HCT116 (cell line): ENCODE results near the gene PAX2. TPM values are rescaled to one million over a fixed set of nuclear protein-coding genes. Genes with fewer than 3 reads are reported as not detected.

Experiments
- ATAC-seq: fragments of 200-7000 bp; cut with Tn5 transposase; 2 replicates; pipeline ENCODE4 v1.9.1; 2020; ENCODE audit warnings: mild to moderate bottlenecking, moderate library complexity
- BruUV-seq: library from RNA; stranded (reverse); fragments of 400-500 nt; replicated peaks from 2 replicates; lab custom pipeline; 2021; lab: Mats Ljungman, UMichigan
- CTCF ChIA-PET: fragments of 300-600 bp; sonication (Branson Sonifier 250); formaldehyde crosslinking; loops from one replicate; lab custom pipeline; 2021; ENCODE audit warnings: antibody characterized with exemption; lab: Charles Lee
- POLR2A ChIA-PET: fragments of 300-600, 350-600 bp; sonication (Branson Sonifier 250); formaldehyde crosslinking; loops from one replicate; lab custom pipeline; 2021; ENCODE audit warnings: antibody characterized with exemption; lab: Charles Lee
- RAD21 ChIA-PET, 2 experiments: fragments of 300-600 bp; sonication (Branson Sonifier 250); formaldehyde crosslinking; loops; one replicate each; lab custom pipeline; 2023; ENCODE audit warnings: low total read pairs in 2 of 2; ENCODE audit not compliant: uncharacterized antibody in 2 of 2, unreplicated experiment in 2 of 2, low non-redundant PET in 1 of 2; lab: Charles Lee
- DNase-seq: peaks from one replicate; pipeline ENCODE4 v3.0.0-alpha.2; 2010; ENCODE audit warnings: low read depth, low spot score
- H2AFZ ChIP-seq: fragments of 200-600 bp; shearing (Covaris generic), sonication (generic); 2 replicates; pipeline ENCODE4 v1.6.1; 2017; ENCODE audit warnings: low read depth, mixed run types, mixed read lengths, antibody characterized with exemption, low read length; ENCODE audit not compliant: poor library complexity, severe bottlenecking
- H3K27ac ChIP-seq: 2 replicates; pipeline ENCODE4 v1.5.1; 2012; ENCODE audit warnings: low read depth, low read length
- H3K27me3 ChIP-seq: fragments of 200-600 bp; sonication (generic); 2 replicates; pipeline ENCODE4 v1.6.1; 2016; ENCODE audit warnings: mixed run types, low read length, mixed read lengths; ENCODE audit not compliant: insufficient read depth
- H3K36me3 ChIP-seq, 2 experiments: fragments of 200-500 bp in 1 of 2; fragments of 200-600 bp in 1 of 2; sonication (Bioruptor generic) in 1 of 2; sonication (generic) in 1 of 2; 2 replicates each; pipeline versions ENCODE4 v1.5.1 to v1.6.1; 2014 to 2016; ENCODE audit warnings: low read length in 2 of 2, inconsistent platforms in 1 of 2, mixed read lengths in 1 of 2, mixed run types in 1 of 2; ENCODE audit not compliant: insufficient read depth in 2 of 2, control insufficient read depth in 1 of 2
- H3K4me1 ChIP-seq, 2 experiments: fragments of 200-600 bp in 1 of 2; sonication (generic) in 1 of 2; 2 replicates each; pipeline versions ENCODE4 v1.5.1 to v1.6.1; 2012 to 2017; ENCODE audit warnings: low read length in 2 of 2, inconsistent platforms in 1 of 2, mild to moderate bottlenecking in 1 of 2, mixed read lengths in 1 of 2, mixed run types in 1 of 2, moderate library complexity in 1 of 2; ENCODE audit not compliant: insufficient read depth in 2 of 2, control insufficient read depth in 1 of 2
- H3K4me2 ChIP-seq: fragments of 200-600 bp; sonication (generic); 2 replicates; pipeline ENCODE4 v1.6.1; 2017; ENCODE audit warnings: mixed run types, low read length, mixed read lengths
- H3K4me3 ChIP-seq, 2 experiments: fragments of 200-600 bp in 1 of 2; sonication (generic) in 1 of 2; replicated peaks in 1 of 2; 2 replicates each; pipeline ENCODE4 v1.5.1; 2011 to 2016; ENCODE audit warnings: low read length in 2 of 2, control low read depth in 1 of 2, low read depth in 1 of 2, mild to moderate bottlenecking in 1 of 2, mixed read lengths in 1 of 2, mixed run types in 1 of 2
- H3K79me2 ChIP-seq: fragments of 200-600 bp; sonication (generic); 2 replicates; pipeline ENCODE4 v1.6.1; 2017; ENCODE audit warnings: mild to moderate bottlenecking, mixed run types, low read length, moderate library complexity, mixed read lengths; ENCODE audit not compliant: insufficient read depth
- H3K9ac ChIP-seq: fragments of 200-600 bp; sonication (generic); 2 replicates; pipeline ENCODE4 v1.6.1; 2016; ENCODE audit warnings: low read length, mixed read lengths
- H3K9me2 ChIP-seq: fragments of 200-600 bp; sonication (generic), shearing (Covaris generic); 2 replicates; pipeline ENCODE4 v1.6.1; 2017; ENCODE audit warnings: mixed run types, mild to moderate bottlenecking, moderate library complexity; ENCODE audit not compliant: insufficient read depth
- H3K9me3 ChIP-seq, 2 experiments: fragments of 200-500 bp in 1 of 2; fragments of 200-600 bp in 1 of 2; sonication (Bioruptor generic) in 1 of 2; sonication (generic) in 1 of 2; 2 replicates each; pipeline ENCODE4 v1.6.1; 2014 to 2017; ENCODE audit warnings: low read length in 2 of 2, mixed read lengths in 2 of 2, inconsistent platforms in 1 of 2, low read depth in 1 of 2, mild to moderate bottlenecking in 1 of 2, mixed run types in 1 of 2, moderate library complexity in 1 of 2; ENCODE audit not compliant: control insufficient read depth in 1 of 2, insufficient read depth in 1 of 2
- H4K20me1 ChIP-seq: fragments of 200-600 bp; sonication (generic), shearing (Covaris generic); 2 replicates; pipeline ENCODE4 v1.6.1; 2017; ENCODE audit warnings: mixed run types, mild to moderate bottlenecking, moderate library complexity; ENCODE audit not compliant: insufficient read depth
- ATF3 ChIP-seq: IDR thresholded peaks from 2 replicates; pipeline ENCODE4 v1.6.1; 2012
- CBX3 ChIP-seq: IDR thresholded peaks from 2 replicates; pipeline ENCODE4 v1.6.1; 2012; ENCODE audit warnings: low read depth
- CEBPB ChIP-seq: IDR thresholded peaks from 2 replicates; pipeline ENCODE4 v1.6.1; 2012; ENCODE audit warnings: low read depth
- CTCF ChIP-seq, 3 experiments: fragments of 200-600 bp in 1 of 3; sonication (generic) in 1 of 3; IDR thresholded peaks in 2 of 3; conservative IDR thresholded peaks in 1 of 3; 2 replicates each; pipeline ENCODE4 v1.5.1; 2012 to 2017; ENCODE audit warnings: low read depth in 2 of 3, low read length in 2 of 3, antibody characterized with exemption in 1 of 3, borderline replicate concordance in 1 of 3, control low read depth in 1 of 3, mild to moderate bottlenecking in 1 of 3, mixed read lengths in 1 of 3, mixed run types in 1 of 3, moderate library complexity in 1 of 3; ENCODE audit not compliant: insufficient read depth in 1 of 3
- EGR1 ChIP-seq: IDR thresholded peaks from 2 replicates; pipeline ENCODE4 v1.6.1; 2012; ENCODE audit warnings: low read depth
- ELF1 ChIP-seq: IDR thresholded peaks from 2 replicates; pipeline ENCODE4 v1.6.1; 2012; ENCODE audit warnings: low read depth, borderline replicate concordance
- EZH2 ChIP-seq: fragments of 200-600 bp; sonication (generic); IDR thresholded peaks from 2 replicates; pipeline ENCODE4 v1.6.1; 2017; ENCODE audit warnings: antibody characterized with exemption, mixed run types
- EZH2phosphoT487 ChIP-seq: fragments of 200-600 bp; IDR thresholded peaks from 2 replicates; pipeline ENCODE4 v1.6.1; 2018; ENCODE audit warnings: antibody characterized with exemption, borderline replicate concordance
- JUND ChIP-seq: IDR thresholded peaks from 2 replicates; pipeline ENCODE4 v1.6.1; 2012
- MAX ChIP-seq: IDR thresholded peaks from 2 replicates; pipeline ENCODE4 v1.6.1; 2012
- POLR2A ChIP-seq: IDR thresholded peaks from 2 replicates; pipeline ENCODE4 v1.7.0; 2011; ENCODE audit warnings: borderline replicate concordance; ENCODE audit not compliant: insufficient read depth, insufficient read length; ENCODE audit errors: extremely low read depth
- POLR2AphosphoS5 ChIP-seq: IDR thresholded peaks from 2 replicates; pipeline ENCODE4 v1.6.1; 2011; ENCODE audit warnings: mild to moderate bottlenecking, low read depth, low read length, moderate library complexity
- SIN3A ChIP-seq: IDR thresholded peaks from 2 replicates; pipeline ENCODE4 v1.6.1; 2012; ENCODE audit warnings: low read depth
- SP1 ChIP-seq: IDR thresholded peaks from 2 replicates; pipeline ENCODE4 v1.6.1; 2012; ENCODE audit warnings: low read depth
- SRF ChIP-seq: IDR thresholded peaks from 2 replicates; pipeline ENCODE4 v1.6.1; 2012; ENCODE audit warnings: low read depth
- YY1 ChIP-seq: IDR thresholded peaks from 2 replicates; pipeline ENCODE4 v1.6.1; 2011; ENCODE audit warnings: low read length, low read depth, moderate library complexity, mild to moderate bottlenecking; ENCODE audit not compliant: insufficient replicate concordance; ENCODE audit errors: extremely low read depth
- ZBTB33 ChIP-seq: IDR thresholded peaks from 2 replicates; pipeline ENCODE4 v1.6.1; 2011; ENCODE audit warnings: mild to moderate bottlenecking, low read length, moderate library complexity; ENCODE audit not compliant: insufficient replicate concordance; ENCODE audit errors: extremely low read depth
- ZFX ChIP-seq: fragments of 450-650 bp; IDR thresholded peaks from 2 replicates; pipeline ENCODE4 v1.6.1; 2017
- ZNF274 ChIP-seq: fragments of 200-500 bp; sonication (Bioruptor generic); IDR thresholded peaks from 2 replicates; pipeline ENCODE4 v1.6.1; 2014; ENCODE audit warnings: mild to moderate bottlenecking, low read depth, low read length, inconsistent platforms
- intact Hi-C: fragments of 100-400 bp; cut with micrococcal nuclease; formaldehyde crosslinking; loops from 2 replicates; pipeline ENCODE4 v1.10.0; 2022
- total RNA-seq: library from RNA; stranded (reverse); gene quantifications from one replicate; pipeline ENCODE4 v1.2.1, GENCODE V29; 2021; ENCODE audit not compliant: unreplicated experiment

The PAX2 gene
- total RNA-seq, 1 experiment from 2014 or later: 5.0 TPM

- H3K79me2 ChIP-seq: no peaks in the 10 kb centered on the region
- intact Hi-C loops: loop anchor here (10.0 kb wide), 1 partner anchor 266 kb away; no protein-coding TSS in a partner anchor
- no TSS peak for BruUV-seq
- TF ChIP-seq ELF1 (no peak), MAX (no peak), YY1 (no peak), EZH2 (no peak), SRF (no peak), ZNF274 (no peak), JUND (no peak), CEBPB (no peak), POLR2A (no peak), POLR2AphosphoS5 (no peak), EGR1 (no peak), CBX3 (no peak), ZFX (no peak), SIN3A (no peak), SP1 (no peak), CTCF (IDR thresholded peaks at IDR 0.05 in 2 of 3, conservative IDR thresholded peaks at IDR 0.05 in 1 of 3; ENCODE audit: borderline replicate concordance in 1 of 3, insufficient read depth in 1 of 3, low read depth in 2 of 3, low read length in 2 of 3) (no peak), ATF3 (no peak), EZH2phosphoT487 (no peak), ZBTB33 (no peak)
- DNase-seq (no peak), ATAC-seq (no peak)
- no peaks in the 10 kb centered on the region for H3K27me3 ChIP-seq
- no peaks in the 10 kb centered on the region for H3K9me2 ChIP-seq
- no peak overlapping the region for H3K4me2 ChIP-seq
- no peaks in the 10 kb centered on the region for H3K36me3 ChIP-seq
- peaks cover 5 to 26% of the 10 kb centered on the region in 2 experiments; a peak in 3 of 4 replicates for H3K4me1 ChIP-seq
- H4K20me1 ChIP-seq: no peaks in the 10 kb centered on the region
- CTCF ChIA-PET: no interaction called here
- H2AFZ ChIP-seq: no peak overlapping the region
- H3K9ac ChIP-seq: no peak overlapping the region
- RAD21 ChIA-PET: no interaction called here
- H3K4me3 ChIP-seq: no peak overlapping the region
- POLR2A ChIA-PET: no interaction called here
- no peak overlapping the region for H3K27ac ChIP-seq
- H3K9me3 ChIP-seq: no peaks in the 10 kb centered on the region
Observed at GRCh38 chr10:100748231-100749058, 3.1 kb downstream of the PAX2 start.
